ENCODE results near the gene OPHN1. TPM values are rescaled to one million over a fixed set of nuclear protein-coding genes. Genes with fewer than 3 reads are reported as not detected.

Gene OPHN1
- total and polyA plus RNA-seq, 2 donors (not counting 1 experiment from before 2014, with no cell fraction given) = 2.9 to 8.3 TPM

GRCh38 chrX:68249903-68250302 is 183.4 kb downstream of the OPHN1 start:
- Histone ChIP-seq H3K9me3 (ENCODE audit: control insufficient read depth, insufficient read depth, low read depth, low read length) (no peaks in the 10 kb centered on the region), H3K36me3 (ENCODE audit: control insufficient read depth, insufficient read depth, low read length) (no peaks in the 10 kb centered on the region), H3K79me2 (ENCODE audit: control insufficient read depth, insufficient read depth, low read length) (no peaks in the 10 kb centered on the region), H3K27me3 (ENCODE audit: control insufficient read depth, insufficient read depth, low read length) (no peaks in the 10 kb centered on the region), H3K9ac (ENCODE audit: insufficient read depth, low read length) (no peak overlapping the region), H3K4me3 (replicated peaks in 1 of 4; ENCODE audit: control extremely low read depth in 1 of 4, insufficient read depth in 1 of 4, low read depth in 3 of 4, low read length in 4 of 4) (no peak overlapping the region), H2AFZ (ENCODE audit: low read length) (no peak overlapping the region), H3K27ac (ENCODE audit: insufficient read depth, low read length) (no peak overlapping the region), H3K4me1 (ENCODE audit: control insufficient read depth, extremely low read depth, insufficient read depth, low read length) (no peaks in the 10 kb centered on the region), H4K20me1 (ENCODE audit: control insufficient read depth, extremely low read depth, insufficient read depth, low read length) (no peaks in the 10 kb centered on the region), H3K4me2 (ENCODE audit: extremely low read depth, insufficient read depth, low read length) (no peak overlapping the region)
- DNase-seq (ENCODE audit: low read depth in 2 of 2) = no peak
- TF ChIP-seq EZH2 (IDR thresholded peaks at IDR 0.05; ENCODE audit: low read length, missing control alignments) = no peak
- TF ChIP-seq CTCF (conservative IDR thresholded peaks at IDR 0.05 in 1 of 2, IDR thresholded peaks at IDR 0.05 in 1 of 2; ENCODE audit: low read depth in 1 of 2, low read length in 2 of 2) = no peak

GRCh38 chrX:68249401-68249831 is 183.9 kb downstream of the OPHN1 start:
- Histone ChIP-seq H3K27me3 (ENCODE audit: control insufficient read depth, insufficient read depth, low read length) (no peaks in the 10 kb centered on the region), H3K4me2 (ENCODE audit: extremely low read depth, insufficient read depth, low read length) (no peak overlapping the region), H3K9ac (ENCODE audit: insufficient read depth, low read length) (no peak overlapping the region), H3K4me3 (replicated peaks in 1 of 4; ENCODE audit: control extremely low read depth in 1 of 4, insufficient read depth in 1 of 4, low read depth in 3 of 4, low read length in 4 of 4) (no peak overlapping the region), H3K4me1 (ENCODE audit: control insufficient read depth, extremely low read depth, insufficient read depth, low read length) (no peaks in the 10 kb centered on the region), H3K36me3 (ENCODE audit: control insufficient read depth, insufficient read depth, low read length) (no peaks in the 10 kb centered on the region), H3K79me2 (ENCODE audit: control insufficient read depth, insufficient read depth, low read length) (no peaks in the 10 kb centered on the region), H3K27ac (ENCODE audit: insufficient read depth, low read length) (no peak overlapping the region), H2AFZ (ENCODE audit: low read length) (no peak overlapping the region), H3K9me3 (ENCODE audit: control insufficient read depth, insufficient read depth, low read depth, low read length) (no peaks in the 10 kb centered on the region), H4K20me1 (ENCODE audit: control insufficient read depth, extremely low read depth, insufficient read depth, low read length) (no peaks in the 10 kb centered on the region)
- TF ChIP-seq EZH2 (IDR thresholded peaks at IDR 0.05; ENCODE audit: low read length, missing control alignments) (no peak), CTCF (conservative IDR thresholded peaks at IDR 0.05 in 1 of 2, IDR thresholded peaks at IDR 0.05 in 1 of 2; ENCODE audit: low read depth in 1 of 2, low read length in 2 of 2) (no peak)
- DNase-seq (ENCODE audit: low read depth in 2 of 2) = peak in 1 of 2 donors; percentile 56

GRCh38 chrX:68238568-68238967 is 194.7 kb downstream of the OPHN1 start:
- H3K9ac ChIP-seq (ENCODE audit: insufficient read depth, low read length) = no peak overlapping the region
- H3K9me3 ChIP-seq (ENCODE audit: control insufficient read depth, insufficient read depth, low read depth, low read length) = no peaks in the 10 kb centered on the region
- peak; percentile 18 to 38 for TF ChIP-seq CTCF (conservative IDR thresholded peaks at IDR 0.05 in 1 of 2, IDR thresholded peaks at IDR 0.05 in 1 of 2; ENCODE audit: low read depth in 1 of 2, low read length in 2 of 2)
- no peak for TF ChIP-seq EZH2 (IDR thresholded peaks at IDR 0.05; ENCODE audit: low read length, missing control alignments)
- H2AFZ ChIP-seq (ENCODE audit: low read length) = no peak overlapping the region
- DNase-seq (ENCODE audit: low read depth in 2 of 2) = no peak
- H3K4me1 ChIP-seq (ENCODE audit: control insufficient read depth, extremely low read depth, insufficient read depth, low read length) = no peaks in the 10 kb centered on the region
- H4K20me1 ChIP-seq (ENCODE audit: control insufficient read depth, extremely low read depth, insufficient read depth, low read length) = no peaks in the 10 kb centered on the region
- no peaks in the 10 kb centered on the region for H3K27me3 ChIP-seq (ENCODE audit: control insufficient read depth, insufficient read depth, low read length)
- H3K36me3 ChIP-seq (ENCODE audit: control insufficient read depth, insufficient read depth, low read length) = no peaks in the 10 kb centered on the region
- no peaks in the 10 kb centered on the region for H3K79me2 ChIP-seq (ENCODE audit: control insufficient read depth, insufficient read depth, low read length)
- no peak overlapping the region for H3K4me2 ChIP-seq (ENCODE audit: extremely low read depth, insufficient read depth, low read length)
- no peak overlapping the region for H3K4me3 ChIP-seq (replicated peaks in 1 of 4; ENCODE audit: control extremely low read depth in 1 of 4, insufficient read depth in 1 of 4, low read depth in 3 of 4, low read length in 4 of 4)
- H3K27ac ChIP-seq (ENCODE audit: insufficient read depth, low read length) = no peak overlapping the region

Measured in fibroblast of lung (primary cell).